ENCODE measurements around the gene GNB4. TPM values are rescaled to one million over a fixed set of nuclear protein-coding genes. Genes with fewer than 3 reads are reported as not detected.

Gene GNB4
- total RNA-seq, 1 experiment from 2014 or later = 83.3 TPM

- intact Hi-C loops (cut with micrococcal nuclease; ENCODE audit: unreplicated experiment) = no loop called here
- TF ChIP-seq, protein P1, sequence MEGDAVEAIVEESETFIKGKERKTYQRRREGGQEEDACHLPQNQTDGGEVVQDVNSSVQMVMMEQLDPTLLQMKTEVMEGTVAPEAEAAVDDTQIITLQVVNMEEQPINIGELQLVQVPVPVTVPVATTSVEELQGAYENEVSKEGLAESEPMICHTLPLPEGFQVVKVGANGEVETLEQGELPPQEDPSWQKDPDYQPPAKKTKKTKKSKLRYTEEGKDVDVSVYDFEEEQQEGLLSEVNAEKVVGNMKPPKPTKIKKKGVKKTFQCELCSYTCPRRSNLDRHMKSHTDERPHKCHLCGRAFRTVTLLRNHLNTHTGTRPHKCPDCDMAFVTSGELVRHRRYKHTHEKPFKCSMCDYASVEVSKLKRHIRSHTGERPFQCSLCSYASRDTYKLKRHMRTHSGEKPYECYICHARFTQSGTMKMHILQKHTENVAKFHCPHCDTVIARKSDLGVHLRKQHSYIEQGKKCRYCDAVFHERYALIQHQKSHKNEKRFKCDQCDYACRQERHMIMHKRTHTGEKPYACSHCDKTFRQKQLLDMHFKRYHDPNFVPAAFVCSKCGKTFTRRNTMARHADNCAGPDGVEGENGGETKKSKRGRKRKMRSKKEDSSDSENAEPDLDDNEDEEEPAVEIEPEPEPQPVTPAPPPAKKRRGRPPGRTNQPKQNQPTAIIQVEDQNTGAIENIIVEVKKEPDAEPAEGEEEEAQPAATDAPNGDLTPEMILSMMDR (conservative IDR thresholded peaks at IDR 0.05; ENCODE audit: low read depth, low read length) = no peak
- no peak for TF ChIP-seq EZH2 (IDR thresholded peaks at IDR 0.05; ENCODE audit: borderline replicate concordance, low read depth, low read length, poor library complexity, severe bottlenecking)
- peaks cover 32% of the 10 kb centered on the region for H3K9me3 ChIP-seq (ENCODE audit: low read depth, low read length, poor library complexity, severe bottlenecking)
- no peaks in the 10 kb centered on the region for H3K27me3 ChIP-seq (replicated peaks; ENCODE audit: insufficient read depth, low read depth, low read length, poor library complexity)
- no TSS peak for BruUV-seq (replicated peaks)
- no peaks in the 10 kb centered on the region for H3K4me1 ChIP-seq (ENCODE audit: insufficient read depth, low read length, poor library complexity, severe bottlenecking)
- H3K27ac ChIP-seq (ENCODE audit: low read depth, low read length, poor library complexity, severe bottlenecking) = no peak overlapping the region
- CTCF ChIA-PET = no interaction called here
- H3K4me3 ChIP-seq (ENCODE audit: low read depth, low read length, poor library complexity, severe bottlenecking) = no peak overlapping the region
- DNase-seq (ENCODE audit: low spot score) = no peak
- POLR2A ChIA-PET (ENCODE audit: low non-redundant PET) = no interaction called here
- H3K36me3 ChIP-seq (ENCODE audit: insufficient read depth, low read length, poor library complexity, severe bottlenecking) = no peaks in the 10 kb centered on the region
Measured at GRCh38 chr3:179493260-179493659, 42.0 kb upstream of the GNB4 start.

DNA sequence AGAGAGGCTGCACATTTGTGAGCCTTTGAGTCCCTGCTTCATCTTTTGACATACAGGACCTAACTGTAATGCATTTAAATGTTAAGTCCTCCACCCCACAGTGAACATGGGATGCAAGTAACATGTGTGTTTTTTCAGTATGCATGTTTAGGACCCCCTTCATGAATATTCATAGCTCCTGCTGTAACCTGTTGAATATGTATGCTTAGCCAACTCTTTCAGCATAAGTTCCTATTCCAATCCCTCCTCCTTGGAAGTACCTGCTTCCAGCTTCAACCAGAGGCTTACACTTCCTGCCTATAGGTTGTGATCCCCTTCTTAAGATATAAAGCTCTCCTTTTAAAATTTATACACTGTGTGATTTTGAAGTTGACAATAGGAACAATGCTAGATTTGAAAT is 36.9 kb upstream of the GNB4 start:
- intact Hi-C loops (cut with micrococcal nuclease; ENCODE audit: unreplicated experiment) = no loop called here
- TF ChIP-seq, protein P1 (conservative IDR thresholded peaks at IDR 0.05; ENCODE audit: low read depth, low read length) = no peak
- no peak for TF ChIP-seq EZH2 (IDR thresholded peaks at IDR 0.05; ENCODE audit: borderline replicate concordance, low read depth, low read length, poor library complexity, severe bottlenecking)
- H3K4me1 ChIP-seq (ENCODE audit: insufficient read depth, low read length, poor library complexity, severe bottlenecking) = peaks cover 11% of the 10 kb centered on the region
- no TSS peak for BruUV-seq (replicated peaks)
- no peaks in the 10 kb centered on the region for H3K36me3 ChIP-seq (ENCODE audit: insufficient read depth, low read length, poor library complexity, severe bottlenecking)
- H3K27me3 ChIP-seq (replicated peaks; ENCODE audit: insufficient read depth, low read depth, low read length, poor library complexity) = no peaks in the 10 kb centered on the region
- H3K9me3 ChIP-seq (ENCODE audit: low read depth, low read length, poor library complexity, severe bottlenecking) = peaks cover 8% of the 10 kb centered on the region
- CTCF ChIA-PET = no interaction called here
- DNase-seq (ENCODE audit: low spot score) = no peak
- no peak overlapping the region for H3K4me3 ChIP-seq (ENCODE audit: low read depth, low read length, poor library complexity, severe bottlenecking)
- POLR2A ChIA-PET (ENCODE audit: low non-redundant PET) = interaction anchor here (0.7 kb wide), 1 partner anchor 39 kb away, joined by 4 read pairs; no protein-coding TSS in a partner anchor
- no peak overlapping the region for H3K27ac ChIP-seq (ENCODE audit: low read depth, low read length, poor library complexity, severe bottlenecking)

- Histone ChIP-seq H3K27ac (ENCODE audit: low read depth, low read length, poor library complexity, severe bottlenecking) (no peak overlapping the region), H3K4me3 (ENCODE audit: low read depth, low read length, poor library complexity, severe bottlenecking) (no peak overlapping the region), H3K36me3 (ENCODE audit: insufficient read depth, low read length, poor library complexity, severe bottlenecking) (no peaks in the 10 kb centered on the region), H3K4me1 (ENCODE audit: insufficient read depth, low read length, poor library complexity, severe bottlenecking) (peaks cover 25% of the 10 kb centered on the region), H3K9me3 (ENCODE audit: low read depth, low read length, poor library complexity, severe bottlenecking) (no peaks in the 10 kb centered on the region), H3K27me3 (replicated peaks; ENCODE audit: insufficient read depth, low read depth, low read length, poor library complexity) (no peaks in the 10 kb centered on the region)
- intact Hi-C loops (cut with micrococcal nuclease; ENCODE audit: unreplicated experiment) = no loop called here
- TF ChIP-seq, protein P1 (conservative IDR thresholded peaks at IDR 0.05; ENCODE audit: low read depth, low read length) = no peak
- no peak for TF ChIP-seq EZH2 (IDR thresholded peaks at IDR 0.05; ENCODE audit: borderline replicate concordance, low read depth, low read length, poor library complexity, severe bottlenecking)
- CTCF ChIA-PET = no interaction called here
- no TSS peak for BruUV-seq (replicated peaks)
- no peak for DNase-seq (ENCODE audit: low spot score)
- POLR2A ChIA-PET (ENCODE audit: low non-redundant PET) = no interaction called here
Measured at GRCh38 chr3:179486806-179487205, 35.5 kb upstream of the GNB4 start.
